NOMO-1 treated with DMSO at 0.1 percent for 48 hours (cell line): Measurements from ENCODE around the gene ATG9B.

Source experiments
- DNase-seq: peaks from one replicate; lab custom pipeline; 2025; ENCODE audit not compliant: unreplicated experiment; lab: John Stamatoyannopoulos, UW

The ATG9B gene

DNA sequence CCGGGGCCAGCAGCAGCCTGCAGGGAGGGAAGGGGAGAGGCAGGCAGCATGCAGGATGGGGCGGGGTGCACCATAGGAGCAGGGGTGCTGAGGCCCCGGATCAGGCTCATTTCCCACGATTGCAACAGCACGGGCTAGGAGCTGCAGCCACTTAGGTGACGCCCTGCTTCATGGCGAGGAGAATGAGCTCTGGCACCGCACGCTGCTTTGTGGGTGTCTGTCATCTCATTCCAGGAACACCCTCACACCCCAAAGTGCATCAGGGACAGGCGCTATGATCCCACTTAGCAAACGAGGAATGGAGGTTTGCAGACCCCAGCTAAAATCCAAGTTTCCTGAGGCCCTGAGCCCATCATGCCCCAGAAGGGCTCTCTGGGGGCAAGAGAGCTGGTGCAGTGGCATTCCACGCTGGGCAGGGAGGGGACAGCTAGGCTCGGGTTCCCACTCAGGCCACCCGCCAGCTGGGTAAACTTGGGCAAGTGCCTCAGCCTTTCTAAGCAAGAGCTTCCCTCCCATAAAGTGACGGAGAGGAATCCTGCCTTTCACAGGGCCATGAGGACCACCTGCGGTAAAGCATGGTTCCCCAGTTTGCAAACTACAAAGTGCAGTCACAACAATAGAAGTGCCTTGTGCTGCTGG is 55.4 kb downstream of the ATG9B start:
- no peak for DNase-seq

DNA sequence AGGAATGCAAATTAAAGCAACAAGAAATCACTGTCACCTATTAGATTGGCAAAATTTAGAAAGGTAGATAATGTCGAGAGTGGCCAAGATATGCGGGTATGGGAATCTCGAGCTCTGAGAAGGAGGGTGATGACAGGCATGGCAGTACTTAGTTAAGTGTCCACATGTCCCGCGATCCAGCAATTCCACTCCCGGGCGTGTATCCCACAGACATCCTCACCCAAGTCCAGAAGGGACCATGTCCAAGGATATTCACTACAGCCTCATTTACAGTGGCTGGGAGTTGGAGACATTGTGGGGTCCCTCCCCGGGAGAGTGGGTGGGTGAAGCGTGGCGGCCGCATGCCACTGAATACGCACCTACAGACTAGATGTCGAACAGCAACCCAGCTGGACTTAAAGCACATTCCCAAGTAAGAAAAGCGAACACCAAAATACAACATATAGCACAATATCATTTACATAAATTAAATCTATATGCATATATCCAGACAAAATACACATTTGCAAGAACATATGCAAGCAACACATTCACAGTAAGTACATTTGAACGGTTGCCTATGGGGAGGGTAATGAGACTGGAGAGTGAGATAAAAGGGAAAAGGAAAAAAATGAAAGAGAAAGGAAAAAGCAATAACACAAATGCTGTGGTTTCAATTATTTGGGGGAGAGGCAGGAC is 56.1 kb downstream of the ATG9B start:
- DNase-seq, result no peak

DNA sequence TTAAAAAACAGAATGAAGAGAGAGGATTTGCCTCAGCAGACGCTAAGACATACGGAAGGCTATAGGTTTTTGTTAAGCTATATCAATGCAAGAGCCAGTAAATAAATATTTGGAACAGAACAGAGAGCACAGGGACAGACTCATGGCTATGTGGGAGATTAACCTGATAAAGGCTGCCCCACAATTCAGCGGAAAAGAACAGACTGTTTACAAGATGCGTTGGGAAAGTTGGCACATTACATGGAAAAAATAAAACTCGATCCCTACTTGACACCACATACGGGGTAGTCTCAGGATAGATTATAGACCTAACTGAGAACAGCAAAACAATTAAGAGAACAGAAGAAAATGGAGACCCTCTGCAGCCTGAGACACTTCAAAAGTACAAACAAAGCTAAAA is 56.9 kb downstream of the ATG9B start:
- no peak for DNase-seq

DNA sequence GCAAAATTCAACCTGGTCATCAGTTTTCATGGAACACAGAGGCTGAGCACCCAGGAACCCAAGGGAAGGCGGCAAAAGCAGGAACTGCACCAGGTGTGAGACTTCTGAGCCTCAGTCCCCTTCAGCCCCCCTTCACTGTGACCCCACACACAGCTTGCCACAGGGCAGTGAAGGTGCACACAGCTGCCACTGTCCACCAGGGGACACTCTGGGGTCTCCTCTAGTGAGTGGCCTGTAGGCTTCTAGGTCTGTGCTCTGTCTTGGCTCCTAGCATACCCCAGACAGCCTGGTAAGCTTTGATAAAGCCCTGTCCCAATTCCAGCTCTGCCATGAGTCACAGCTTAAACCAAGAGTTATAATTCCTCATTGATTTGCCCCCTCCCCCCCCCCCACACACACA is 58.3 kb downstream of the ATG9B start:
- no peak for DNase-seq

DNA sequence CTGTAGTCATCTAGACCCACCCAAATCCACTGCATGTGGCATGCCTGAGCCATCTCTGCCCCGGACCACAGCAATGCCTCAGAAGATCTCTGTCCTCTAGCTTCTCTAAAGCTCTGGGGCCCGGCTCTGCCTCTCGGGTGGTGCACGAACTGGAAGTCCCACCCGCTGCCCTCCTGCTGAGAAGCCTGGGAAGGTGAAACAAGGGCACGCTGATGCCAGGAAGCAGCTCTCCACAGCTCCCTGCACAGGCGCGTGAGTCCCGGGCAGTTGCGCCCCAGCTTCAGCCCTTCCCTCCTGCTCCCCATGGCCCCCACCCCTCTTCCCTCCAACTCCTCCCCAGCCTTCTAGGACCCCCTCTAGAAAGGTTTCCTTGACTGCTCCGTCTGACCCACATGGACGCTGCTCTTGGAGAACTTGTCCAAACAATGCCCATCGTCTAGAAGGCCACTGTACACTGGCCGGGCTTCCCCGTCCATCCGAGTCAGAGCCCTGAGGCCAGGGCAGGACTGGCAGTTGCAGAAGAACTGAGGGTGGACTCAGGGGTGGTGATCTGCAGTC is 58.9 kb downstream of the ATG9B start:
- DNase-seq, result no peak
